Measurements from ENCODE around the gene S100A10.

Gene S100A10, protein sequence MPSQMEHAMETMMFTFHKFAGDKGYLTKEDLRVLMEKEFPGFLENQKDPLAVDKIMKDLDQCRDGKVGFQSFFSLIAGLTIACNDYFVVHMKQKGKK

DNA sequence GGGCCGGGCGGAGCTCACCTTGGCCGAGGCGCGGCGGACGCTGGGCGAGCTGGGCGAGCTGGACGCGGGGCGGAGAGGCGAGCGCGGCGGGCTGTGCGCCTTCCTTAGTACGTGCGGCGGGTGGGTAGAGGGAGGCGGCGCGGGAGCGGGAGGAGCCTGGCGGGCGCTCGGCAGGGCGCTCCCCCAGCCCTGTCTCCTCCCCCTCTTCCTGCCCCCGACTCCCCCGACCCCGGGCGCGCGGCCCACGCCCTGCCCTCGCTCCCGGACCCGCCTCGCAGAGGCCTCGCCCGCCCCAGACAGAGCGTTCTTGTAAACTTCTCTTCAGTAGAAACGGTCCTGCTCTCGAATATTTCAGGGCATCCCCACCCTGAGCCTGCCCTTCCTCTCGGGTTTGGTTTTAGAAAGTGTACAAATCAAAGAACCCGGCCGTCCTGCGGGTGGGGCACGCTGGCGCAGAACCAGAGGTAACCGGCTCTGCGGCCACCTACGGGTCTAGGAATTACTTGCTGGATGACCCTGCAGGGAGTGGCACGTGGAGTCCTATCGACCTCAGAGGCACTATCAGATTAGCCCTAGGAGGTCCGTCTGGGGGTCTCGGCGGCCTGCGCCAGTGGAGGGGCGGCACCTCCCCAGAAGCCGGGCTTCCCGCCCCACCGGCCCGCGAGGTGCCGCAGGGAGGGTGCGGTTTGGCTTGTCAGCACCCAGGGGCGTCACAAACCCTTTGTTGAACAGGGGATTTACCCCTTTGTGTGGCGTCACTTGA lies at the start of gene S100A10:
S100A10 (minus strand) TSS at position 126 of the 763 bp plus-strand sequence. CDS start 7,629 bp downstream, outside the sequence.
- FAIRE-seq, result no peak

DNA sequence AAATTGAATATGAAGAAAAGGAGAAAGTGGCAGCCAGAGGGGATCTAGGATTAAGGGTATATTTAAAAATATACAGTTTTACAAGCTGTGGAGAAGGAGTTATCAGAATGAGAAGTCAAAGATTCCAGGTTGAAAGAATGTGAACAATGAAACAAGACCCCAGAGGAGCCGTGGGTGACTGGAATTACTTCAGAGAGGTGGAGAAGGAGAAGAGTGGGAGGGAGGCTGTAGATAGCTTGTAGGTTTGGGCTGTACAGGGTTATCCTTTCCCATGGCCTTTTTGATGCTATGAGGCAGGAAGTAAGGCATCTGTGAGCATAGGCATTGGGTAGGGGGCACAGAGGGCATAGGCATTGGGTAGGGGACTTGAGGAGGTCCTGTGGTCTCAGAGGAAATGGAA lies 48.4 kb upstream of the S100A10 start:
- FAIRE-seq, result no peak

DNA sequence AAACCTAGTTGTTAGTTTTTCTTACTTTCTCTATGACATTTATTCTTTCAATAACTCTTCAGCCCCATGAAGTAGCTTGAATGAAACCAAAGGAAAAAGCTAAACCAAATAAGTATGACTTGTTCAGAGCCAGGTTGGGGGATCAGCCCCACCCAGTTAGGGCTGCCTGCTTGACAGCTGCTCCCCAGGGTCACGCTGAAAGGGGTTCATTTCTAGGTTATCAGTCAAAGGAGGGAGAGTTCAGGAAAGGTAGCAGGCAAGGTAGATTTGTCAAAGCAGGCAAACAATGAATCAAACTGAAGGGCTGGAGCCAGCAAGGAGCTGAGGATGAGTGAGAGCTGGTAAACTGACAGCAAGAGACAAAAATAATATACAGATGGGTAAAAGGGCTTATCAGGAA lies 46.2 kb upstream of the S100A10 start:
- no peak for FAIRE-seq

DNA sequence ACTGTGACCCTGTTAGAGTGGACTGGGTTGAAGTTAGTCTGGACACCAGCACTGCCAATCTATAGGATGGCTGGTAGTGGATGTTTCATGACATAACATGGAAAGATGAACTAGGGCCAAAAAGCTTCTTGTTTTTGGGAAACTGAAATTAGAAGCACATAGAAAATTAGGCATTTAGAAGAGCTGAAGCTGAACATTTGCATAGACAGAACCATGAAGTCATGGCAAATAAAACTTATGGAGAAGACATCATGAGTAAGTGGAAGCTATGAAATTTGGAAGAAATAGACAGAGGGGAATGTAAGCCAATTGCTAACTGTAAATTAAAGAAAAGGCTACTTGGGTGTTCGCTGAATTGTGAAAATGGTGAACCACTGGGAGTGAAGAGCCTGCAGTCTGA lies 45.8 kb upstream of the S100A10 start:
- FAIRE-seq, result no peak

DNA sequence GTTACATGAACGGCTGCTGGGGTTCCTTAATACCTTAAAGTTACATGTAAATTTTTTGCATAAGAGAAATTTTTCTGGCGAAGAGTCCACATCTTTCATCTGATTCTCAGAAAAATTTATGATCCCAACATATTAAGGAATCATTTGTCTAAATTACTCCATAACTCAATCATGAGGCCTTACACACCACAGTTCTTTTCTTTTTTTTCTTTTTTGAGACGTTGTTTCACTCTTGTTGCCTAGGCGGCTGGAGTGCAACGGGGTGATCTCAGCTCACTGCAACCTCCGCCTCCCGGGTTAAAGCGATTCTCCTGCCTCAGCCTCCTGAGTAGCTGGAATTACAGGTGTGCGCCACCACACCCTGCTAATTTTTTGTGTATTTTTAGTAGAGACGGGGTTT lies 45.2 kb upstream of the S100A10 start:
- no peak for FAIRE-seq

DNA sequence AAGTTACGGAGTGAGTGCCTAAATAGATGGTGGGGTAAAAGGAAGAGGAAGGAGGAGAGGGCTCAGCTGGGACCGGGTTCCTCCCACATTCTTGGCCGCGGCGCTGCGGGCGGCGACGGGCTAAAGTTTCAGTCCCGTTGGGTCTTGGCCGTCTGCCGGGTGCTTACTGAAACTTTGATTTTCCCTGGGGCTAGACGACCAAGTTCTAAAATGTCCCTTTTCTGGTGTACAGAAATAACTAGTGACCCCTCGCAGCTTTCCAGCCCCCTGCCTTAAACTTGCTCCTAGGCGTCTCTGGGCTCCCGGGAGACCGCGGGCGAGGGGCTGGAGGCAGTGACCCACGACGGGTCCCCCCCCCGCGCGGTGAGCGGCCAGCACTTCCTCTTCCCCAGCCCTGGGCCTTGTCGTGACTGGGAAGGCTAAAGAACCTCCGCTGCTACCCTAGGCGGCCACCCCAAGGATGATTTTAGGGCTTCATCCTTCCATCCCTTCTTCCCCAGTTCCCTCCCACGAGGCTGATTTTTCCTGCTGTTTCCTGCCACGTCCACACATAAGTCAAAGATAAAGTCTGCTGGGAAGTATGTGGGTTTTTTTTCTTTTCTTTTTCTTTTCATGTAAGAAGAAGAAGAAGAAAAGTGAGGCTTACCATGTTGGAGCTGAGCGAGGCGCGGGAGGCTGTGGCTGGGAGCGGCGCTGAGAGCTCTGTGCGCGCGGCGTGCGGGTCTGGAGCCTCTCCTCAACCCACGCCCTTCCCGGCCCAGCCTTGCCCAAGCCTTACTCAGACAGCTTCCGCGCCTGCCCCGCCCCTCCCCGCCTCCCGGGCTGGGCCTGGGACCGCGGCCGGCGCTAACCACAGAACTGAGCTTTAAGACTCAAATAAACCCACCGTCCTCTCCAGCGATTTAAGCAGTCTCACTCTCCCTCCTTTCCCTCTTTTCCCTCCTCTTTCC lies 42.9 kb upstream of the S100A10 start, which contains the start of gene S100A11:
S100A11 (minus strand) TSS at position 738 of the 950 bp plus-strand sequence; CDS start at position 649, 89 bp downstream.
- no peak for FAIRE-seq

DNA sequence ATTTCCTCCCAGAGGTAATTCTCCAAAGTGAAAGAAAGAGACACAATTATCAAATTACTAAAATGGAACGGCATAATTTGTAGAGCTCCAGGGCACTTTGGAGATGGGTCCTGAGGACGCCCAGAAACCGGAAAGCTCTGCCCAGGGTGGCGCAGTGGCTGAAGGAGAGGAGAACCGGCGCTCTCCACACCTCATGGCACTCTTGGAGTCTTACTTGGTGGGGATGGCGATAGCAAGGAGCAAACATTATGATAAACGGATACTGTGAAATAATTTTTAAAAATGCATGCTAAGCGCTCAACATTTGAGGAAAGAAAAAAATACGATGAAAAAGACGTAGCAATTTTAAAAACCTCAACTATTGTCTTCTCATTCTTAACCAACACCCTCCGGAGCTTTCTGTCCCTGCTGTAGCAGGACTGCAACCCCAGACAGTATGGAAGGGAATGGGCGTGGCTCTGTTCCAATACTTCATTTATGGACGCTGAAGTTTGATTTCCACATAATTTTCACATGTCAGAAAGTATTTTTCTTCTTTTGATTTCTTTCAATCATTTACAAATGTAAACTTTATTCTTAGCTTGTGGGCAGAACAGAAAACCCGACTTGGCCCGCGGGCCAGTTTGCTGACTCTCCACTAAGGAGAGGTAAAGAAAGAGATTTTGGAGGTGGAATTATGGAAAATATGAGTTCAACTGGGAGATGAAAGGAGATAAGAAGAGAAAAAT lies 42.0 kb upstream of the S100A10 start:
- no peak for FAIRE-seq

DNA sequence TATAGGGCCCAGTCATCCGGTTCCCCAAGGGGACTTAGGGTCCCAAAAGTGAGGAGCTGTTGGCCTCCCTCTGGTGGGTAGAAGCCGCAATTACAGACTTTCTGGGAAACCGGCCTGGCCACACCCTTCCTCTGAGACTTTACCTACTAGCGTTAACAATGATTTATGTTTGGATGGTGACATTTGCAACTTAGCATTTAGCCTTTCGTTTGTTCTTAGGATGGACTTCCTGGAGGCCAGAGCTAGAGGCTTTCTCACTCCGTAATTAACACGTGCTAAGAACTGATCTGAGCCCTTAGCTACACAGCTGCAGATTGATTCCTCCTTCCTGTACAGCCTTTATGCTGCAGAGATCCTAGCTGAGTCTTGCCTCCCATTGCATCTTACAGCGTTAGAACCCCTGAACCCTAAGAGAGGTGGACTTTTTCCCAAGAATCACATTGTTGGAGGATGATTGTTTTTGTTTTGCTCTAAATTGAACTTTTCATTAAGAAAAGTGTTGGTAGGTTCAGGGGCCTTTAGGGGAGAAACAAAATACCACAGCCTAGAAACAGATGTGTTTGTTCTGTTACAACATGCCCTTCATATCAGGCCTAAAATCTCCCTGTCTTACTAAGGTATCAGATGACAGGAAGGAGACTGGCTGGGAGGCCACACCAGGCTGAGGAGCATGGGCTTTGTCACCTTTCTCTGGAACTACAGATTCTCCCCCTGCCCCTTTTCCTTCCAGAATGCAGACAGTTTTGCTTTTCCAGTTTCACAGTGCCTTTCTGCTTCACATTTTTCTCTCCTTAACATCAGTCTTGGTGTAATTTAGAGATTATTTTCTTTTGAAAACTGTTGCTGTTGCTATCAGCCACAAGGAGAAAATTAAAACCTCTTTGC lies 41.2 kb upstream of the S100A10 start:
- FAIRE-seq, result no peak

DNA sequence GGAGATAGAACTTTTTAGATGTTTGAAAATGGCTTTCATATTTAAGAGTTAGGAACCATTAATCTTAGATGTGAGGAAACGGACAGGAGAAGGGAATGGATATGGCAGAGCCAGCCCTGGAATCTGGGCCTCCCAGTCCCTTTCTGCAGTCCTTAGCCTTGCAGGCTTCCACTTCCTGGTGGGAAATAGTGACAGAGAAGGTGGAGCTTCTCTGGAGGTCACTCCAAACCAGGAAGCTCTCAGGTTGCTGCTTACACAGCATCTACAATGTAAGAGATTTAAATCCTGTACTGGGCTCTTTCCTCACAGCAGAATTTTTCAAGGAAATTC lies 40.6 kb upstream of the S100A10 start:
- no peak for FAIRE-seq

DNA sequence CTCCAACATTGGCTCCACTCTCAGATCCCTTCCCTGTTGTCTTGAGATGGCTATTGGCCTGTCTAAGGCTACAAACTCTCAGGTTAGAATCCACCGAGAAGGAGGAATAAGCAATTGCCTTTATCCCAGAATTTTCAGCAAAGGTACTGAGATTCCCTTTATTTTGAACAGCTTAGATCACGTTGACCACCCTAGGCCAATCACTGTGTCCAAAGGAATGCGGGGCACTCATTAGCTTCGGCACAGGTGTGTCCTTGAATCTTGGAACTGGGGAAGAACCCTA lies 36.2 kb upstream of the S100A10 start:
- FAIRE-seq, result no peak

DNA sequence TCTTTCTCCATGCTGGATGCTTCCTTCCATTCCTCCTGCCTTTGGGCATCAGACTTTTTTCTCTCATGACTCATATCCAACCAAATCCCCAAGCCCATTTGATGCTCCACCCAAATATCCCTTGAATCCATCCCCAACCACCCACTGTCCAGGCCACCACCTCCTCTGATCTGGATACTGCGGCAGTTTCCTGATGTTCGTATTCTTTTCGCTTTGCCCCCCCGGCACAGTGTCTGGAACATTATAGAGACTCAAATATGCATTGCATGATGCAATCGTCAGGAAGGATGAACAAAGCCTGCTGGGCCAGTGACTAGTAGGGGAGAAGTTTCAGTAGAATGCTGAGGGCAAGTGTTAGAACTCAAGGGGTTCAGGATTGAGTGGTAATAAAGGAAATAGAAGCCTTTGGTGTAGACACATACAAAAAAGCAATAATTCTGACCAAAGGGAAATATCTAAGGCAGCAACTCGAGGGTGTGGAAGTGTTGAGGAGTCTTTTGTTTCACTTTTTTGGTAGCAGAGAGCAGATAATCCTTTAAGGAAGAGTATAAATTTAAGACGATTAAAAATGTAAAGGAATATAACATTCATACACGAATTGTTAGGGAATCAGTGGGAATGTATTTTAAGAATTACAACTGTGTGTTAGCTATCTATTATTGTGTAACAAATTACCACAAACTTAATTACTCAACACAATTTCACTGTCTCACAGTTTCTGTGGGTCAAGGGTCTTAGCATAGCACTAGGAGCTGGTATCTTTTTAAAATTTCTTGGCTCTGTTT lies 35.7 kb upstream of the S100A10 start:
- FAIRE-seq, result no peak

DNA sequence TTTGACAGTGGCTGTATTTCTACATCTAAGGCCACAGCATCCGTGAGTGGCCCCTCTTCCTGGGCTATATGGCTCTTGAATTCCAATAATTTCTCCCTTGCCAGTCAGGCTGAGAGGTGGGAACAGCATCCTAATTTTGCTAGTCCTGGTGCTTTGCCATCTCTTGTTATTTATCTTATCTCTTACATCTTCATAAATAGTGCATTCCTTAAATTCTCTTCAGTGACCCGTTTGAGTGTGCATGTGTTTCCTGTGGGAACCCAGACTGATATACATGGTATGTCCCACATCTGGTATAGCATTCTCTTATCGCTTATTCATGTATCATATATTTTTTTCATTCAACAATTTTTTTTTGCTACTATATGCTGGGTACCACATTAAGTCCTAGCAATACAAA lies 33.2 kb upstream of the S100A10 start:
- FAIRE-seq, result no peak

DNA sequence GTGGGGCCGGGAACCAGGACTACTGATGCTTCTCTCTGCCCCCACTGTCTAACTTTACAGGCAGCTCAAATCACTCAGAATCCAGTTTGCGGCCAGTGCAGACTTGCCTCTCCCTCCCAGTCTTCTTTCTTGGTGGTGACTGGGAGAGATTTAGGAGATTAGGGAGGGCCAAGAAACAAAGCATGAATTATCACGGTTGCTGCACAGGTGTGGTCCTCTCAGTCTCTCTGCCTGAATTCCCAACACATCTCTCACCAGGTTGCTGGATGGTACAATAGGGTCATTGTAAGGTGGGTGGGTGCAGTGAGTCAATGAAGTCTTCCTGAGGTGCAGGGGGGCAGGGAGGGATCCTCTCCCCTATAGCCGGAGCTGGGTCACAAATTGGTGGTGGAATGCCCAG lies 30.6 kb upstream of the S100A10 start:
- no peak for FAIRE-seq

DNA sequence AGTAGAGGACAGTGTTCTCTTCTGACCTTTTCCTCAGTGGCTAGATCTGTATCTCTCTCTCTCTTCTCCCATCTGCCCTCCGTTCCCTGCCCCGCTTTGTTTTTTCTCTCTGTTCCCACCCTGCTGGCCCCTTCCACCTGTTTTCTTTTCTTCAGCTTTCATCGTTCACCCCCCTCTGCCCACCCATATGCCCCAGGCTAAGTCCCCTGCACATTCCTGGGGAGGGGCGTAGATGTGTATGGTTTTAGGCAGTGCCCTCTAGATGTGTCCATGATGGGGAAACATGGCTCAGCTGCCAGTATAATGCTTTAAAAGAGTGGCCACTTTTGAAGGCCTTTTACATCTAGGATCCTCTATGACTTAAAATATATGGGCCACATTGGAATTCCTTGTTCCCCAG lies 29.6 kb upstream of the S100A10 start:
- no peak for FAIRE-seq

DNA sequence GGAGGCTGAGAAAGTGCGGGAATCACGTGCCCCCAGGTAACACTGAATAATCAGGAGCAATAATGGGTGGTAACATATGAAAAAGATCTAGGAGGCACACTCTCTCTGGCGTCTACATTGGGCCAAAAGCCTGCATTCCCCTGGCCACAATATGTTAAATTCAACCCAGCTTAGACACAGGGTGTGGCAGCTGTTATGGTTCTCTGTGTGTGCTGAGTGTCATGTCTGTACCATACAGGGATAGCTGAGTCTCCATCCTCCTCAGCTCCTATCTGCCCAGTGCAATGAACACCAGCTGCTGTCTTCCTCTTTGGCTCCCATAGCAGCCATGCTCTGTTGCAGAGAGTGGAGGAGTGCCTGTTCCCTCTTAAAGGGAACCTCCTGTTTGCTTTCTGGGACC lies 28.8 kb upstream of the S100A10 start:
- FAIRE-seq, result no peak

DNA sequence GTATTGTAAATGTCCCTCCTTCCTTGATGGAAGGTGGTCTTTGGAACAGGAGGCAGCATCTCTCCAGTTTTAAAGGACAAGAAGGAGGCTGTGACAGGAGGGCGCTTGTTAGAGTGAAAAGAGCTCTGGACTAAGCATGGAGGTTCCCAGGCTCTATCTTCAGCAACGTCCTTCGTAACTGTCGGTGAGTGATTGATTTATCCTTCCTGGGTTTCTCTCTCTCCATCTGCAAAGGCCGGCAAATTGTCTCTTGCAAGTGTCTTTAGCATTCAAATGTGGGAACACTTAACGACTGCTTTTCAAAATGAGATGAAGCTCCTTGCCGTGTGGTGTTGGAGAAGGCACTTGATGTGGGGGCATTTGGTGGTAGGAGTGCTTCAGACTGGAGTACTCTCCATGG lies 27.9 kb upstream of the S100A10 start:
- no peak for FAIRE-seq

DNA sequence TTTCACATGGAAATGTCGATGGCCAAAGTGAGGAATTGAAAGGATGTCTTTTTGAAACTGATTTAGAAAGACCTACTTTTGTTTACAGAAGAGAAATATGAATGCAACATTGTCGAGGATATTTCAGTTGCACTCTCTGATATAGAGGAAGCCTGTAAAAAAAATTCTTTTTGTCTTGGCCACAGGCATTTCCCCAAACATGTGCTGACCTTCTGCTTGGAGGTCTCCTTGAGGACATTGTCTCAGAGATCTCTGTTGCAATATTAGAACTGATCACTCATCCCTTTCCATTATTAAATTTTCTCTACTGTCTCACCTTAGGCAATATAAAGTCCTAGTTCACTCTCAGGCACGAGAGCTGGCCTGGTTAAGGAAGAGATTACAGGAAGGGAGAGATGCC lies 27.2 kb upstream of the S100A10 start:
- FAIRE-seq, result no peak

DNA sequence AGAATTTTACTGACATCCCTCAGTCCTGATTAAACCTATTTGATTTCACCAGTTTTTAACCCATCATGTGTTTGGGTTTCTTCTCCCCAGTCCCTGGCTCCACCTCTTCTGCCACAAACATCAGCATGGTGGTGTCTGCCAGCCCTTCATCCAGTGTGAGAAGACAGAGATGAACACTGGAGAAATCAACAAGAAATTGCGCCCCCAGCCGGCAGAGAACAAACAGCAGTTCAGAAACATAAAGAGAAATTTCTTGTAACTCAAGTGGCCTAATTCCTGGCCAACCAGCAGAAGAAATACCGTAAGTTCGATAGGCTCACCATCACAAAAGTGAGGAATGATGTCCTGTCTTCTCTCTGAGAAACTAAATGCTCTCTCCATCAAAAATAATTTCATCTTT lies 24.9 kb upstream of the S100A10 start:
- no peak for FAIRE-seq

DNA sequence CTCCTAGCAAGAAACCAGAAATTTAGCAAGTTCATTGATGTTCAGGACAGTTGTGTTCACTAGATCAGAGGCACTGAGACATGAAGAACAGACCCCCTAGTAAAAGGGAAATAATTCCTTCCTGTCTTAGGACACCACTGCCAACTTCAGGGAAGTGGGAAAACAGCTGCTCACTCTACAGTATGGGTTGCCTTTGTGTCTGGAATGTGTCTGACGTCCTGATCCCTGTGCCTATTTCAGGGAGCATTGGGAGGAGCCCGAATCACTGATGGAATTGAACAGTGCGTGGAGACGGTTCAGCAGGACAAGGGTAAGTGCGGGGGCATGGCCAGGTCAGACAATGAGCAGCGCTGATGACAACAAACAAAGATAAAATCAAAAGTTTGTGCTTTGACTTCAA lies 22.1 kb upstream of the S100A10 start:
- no peak for FAIRE-seq

DNA sequence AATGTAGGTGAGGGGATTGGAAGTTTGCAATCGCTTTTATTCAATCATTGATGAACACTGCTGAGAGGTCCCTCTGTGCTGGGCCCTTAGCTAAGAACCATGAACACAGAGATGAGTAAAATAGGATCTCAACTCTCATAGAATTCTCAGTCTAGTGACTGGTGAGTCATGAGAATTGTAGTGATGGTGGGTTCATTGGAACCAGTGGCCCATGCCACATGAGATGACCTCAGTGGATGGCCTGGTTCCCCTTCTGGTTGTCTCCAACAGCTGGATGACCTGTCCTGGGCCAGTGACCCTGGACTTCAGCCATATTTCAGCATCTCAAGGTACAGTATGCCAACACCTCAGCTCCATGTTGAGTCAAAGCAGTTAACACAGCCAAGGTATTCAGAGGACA lies 21.3 kb upstream of the S100A10 start:
- FAIRE-seq, result no peak

DNA sequence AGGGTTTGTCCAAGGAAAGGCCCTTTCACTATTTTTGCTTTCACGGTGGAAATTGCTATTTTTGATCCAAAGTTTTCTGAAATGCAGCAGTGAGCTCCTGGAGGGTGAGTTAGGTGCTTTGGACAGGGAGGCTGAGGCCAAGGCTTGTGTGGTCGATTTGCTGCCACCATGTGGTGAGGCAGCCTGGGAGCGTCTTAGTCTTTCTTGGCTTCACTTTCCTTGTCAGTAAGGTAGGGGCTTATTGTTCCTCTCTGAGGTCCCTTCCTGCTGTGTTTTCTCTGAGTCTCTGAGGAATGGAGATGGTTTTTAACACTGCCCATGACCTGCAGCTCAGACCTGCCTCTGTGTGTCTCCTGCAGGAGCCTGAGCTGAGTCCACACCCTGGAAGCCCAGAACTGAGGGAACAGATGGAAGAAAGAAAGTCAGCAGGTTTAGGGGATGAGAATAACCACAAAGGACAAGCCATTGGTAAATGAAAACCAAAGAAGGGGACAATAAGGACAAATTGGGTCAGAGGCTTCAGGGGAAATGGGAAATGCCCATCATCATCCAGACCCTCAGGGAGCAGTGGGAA lies 20.1 kb upstream of the S100A10 start:
- no peak for FAIRE-seq

All from islet of Langerhans (tissue), 1 donor.